WTC11 (cell line): Measurements from ENCODE around the gene PAQR8.

Source experiments
- ATF6 ChIP-seq: sonication (generic); formaldehyde crosslinking; IDR thresholded peaks from 2 replicates; pipeline ENCODE4 v1.8.1; 2023; ENCODE audit warnings: mild to moderate bottlenecking, missing genetic modification reagents
- NR3C1 ChIP-seq: sonication (generic); formaldehyde crosslinking; conservative IDR thresholded peaks from 2 replicates; pipeline ENCODE4 v1.8.1; 2023; ENCODE audit warnings: low read depth, mild to moderate bottlenecking, missing genetic modification reagents
- SMAD3 ChIP-seq: sonication (generic); formaldehyde crosslinking; IDR thresholded peaks from 2 replicates; pipeline ENCODE4 v1.8.0; 2022; ENCODE audit warnings: missing genetic modification reagents, mild to moderate bottlenecking, borderline replicate concordance
- TF ChIP-seq, protein P1 (sequence below): sonication (generic); formaldehyde crosslinking; IDR thresholded peaks from 2 replicates; pipeline ENCODE4 v1.8.1; 2023; ENCODE audit warnings: mild to moderate bottlenecking, missing genetic modification reagents
- TF ChIP-seq, protein P2 (sequence below): fragments of 200-600 bp; IDR thresholded peaks from 2 replicates; pipeline ENCODE4 v1.8.0; 2022; ENCODE audit warnings: antibody characterized with exemption
- TF ChIP-seq, protein P3 (sequence below): sonication (generic); formaldehyde crosslinking; conservative IDR thresholded peaks from 2 replicates; pipeline ENCODE4 v1.8.1; 2022; ENCODE audit warnings: mild to moderate bottlenecking, missing genetic modification reagents
- TF ChIP-seq, protein P4 (sequence below): sonication (generic); formaldehyde crosslinking; IDR thresholded peaks from 2 replicates; pipeline ENCODE4 v1.8.1; 2023; ENCODE audit warnings: mild to moderate bottlenecking, moderate library complexity, missing genetic modification reagents

GRCh38 chr6:52325695-52326471, 36.1 kb upstream of the PAQR8 start:
- TF ChIP-seq, protein P1, sequence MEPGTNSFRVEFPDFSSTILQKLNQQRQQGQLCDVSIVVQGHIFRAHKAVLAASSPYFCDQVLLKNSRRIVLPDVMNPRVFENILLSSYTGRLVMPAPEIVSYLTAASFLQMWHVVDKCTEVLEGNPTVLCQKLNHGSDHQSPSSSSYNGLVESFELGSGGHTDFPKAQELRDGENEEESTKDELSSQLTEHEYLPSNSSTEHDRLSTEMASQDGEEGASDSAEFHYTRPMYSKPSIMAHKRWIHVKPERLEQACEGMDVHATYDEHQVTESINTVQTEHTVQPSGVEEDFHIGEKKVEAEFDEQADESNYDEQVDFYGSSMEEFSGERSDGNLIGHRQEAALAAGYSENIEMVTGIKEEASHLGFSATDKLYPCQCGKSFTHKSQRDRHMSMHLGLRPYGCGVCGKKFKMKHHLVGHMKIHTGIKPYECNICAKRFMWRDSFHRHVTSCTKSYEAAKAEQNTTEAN, result no peak
- TF ChIP-seq, protein P2, sequence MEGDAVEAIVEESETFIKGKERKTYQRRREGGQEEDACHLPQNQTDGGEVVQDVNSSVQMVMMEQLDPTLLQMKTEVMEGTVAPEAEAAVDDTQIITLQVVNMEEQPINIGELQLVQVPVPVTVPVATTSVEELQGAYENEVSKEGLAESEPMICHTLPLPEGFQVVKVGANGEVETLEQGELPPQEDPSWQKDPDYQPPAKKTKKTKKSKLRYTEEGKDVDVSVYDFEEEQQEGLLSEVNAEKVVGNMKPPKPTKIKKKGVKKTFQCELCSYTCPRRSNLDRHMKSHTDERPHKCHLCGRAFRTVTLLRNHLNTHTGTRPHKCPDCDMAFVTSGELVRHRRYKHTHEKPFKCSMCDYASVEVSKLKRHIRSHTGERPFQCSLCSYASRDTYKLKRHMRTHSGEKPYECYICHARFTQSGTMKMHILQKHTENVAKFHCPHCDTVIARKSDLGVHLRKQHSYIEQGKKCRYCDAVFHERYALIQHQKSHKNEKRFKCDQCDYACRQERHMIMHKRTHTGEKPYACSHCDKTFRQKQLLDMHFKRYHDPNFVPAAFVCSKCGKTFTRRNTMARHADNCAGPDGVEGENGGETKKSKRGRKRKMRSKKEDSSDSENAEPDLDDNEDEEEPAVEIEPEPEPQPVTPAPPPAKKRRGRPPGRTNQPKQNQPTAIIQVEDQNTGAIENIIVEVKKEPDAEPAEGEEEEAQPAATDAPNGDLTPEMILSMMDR, result no peak
- TF ChIP-seq, protein P3, sequence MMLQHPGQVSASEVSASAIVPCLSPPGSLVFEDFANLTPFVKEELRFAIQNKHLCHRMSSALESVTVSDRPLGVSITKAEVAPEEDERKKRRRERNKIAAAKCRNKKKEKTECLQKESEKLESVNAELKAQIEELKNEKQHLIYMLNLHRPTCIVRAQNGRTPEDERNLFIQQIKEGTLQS (CRISPR knock-in tag), result no peak
- TF ChIP-seq SMAD3 (CRISPR knock-in tag) (no peak), ATF6 (no peak), NR3C1 (no peak)
- TF ChIP-seq, protein P4, sequence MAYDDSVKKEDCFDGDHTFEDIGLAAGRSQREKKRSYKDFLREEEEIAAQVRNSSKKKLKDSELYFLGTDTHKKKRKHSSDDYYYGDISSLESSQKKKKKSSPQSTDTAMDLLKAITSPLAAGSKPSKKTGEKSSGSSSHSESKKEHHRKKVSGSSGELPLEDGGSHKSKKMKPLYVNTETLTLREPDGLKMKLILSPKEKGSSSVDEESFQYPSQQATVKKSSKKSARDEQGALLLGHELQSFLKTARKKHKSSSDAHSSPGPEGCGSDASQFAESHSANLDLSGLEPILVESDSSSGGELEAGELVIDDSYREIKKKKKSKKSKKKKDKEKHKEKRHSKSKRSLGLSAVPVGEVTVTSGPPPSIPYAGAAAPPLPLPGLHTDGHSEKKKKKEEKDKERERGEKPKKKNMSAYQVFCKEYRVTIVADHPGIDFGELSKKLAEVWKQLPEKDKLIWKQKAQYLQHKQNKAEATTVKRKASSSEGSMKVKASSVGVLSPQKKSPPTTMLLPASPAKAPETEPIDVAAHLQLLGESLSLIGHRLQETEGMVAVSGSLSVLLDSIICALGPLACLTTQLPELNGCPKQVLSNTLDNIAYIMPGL (CRISPR knock-in tag), result no peak
